ENCODE data around the gene MRAP.

GRCh38 chr21:32260130-32260529, 38.5 kb upstream of the MRAP start:
- TF ChIP-seq, protein P1, sequence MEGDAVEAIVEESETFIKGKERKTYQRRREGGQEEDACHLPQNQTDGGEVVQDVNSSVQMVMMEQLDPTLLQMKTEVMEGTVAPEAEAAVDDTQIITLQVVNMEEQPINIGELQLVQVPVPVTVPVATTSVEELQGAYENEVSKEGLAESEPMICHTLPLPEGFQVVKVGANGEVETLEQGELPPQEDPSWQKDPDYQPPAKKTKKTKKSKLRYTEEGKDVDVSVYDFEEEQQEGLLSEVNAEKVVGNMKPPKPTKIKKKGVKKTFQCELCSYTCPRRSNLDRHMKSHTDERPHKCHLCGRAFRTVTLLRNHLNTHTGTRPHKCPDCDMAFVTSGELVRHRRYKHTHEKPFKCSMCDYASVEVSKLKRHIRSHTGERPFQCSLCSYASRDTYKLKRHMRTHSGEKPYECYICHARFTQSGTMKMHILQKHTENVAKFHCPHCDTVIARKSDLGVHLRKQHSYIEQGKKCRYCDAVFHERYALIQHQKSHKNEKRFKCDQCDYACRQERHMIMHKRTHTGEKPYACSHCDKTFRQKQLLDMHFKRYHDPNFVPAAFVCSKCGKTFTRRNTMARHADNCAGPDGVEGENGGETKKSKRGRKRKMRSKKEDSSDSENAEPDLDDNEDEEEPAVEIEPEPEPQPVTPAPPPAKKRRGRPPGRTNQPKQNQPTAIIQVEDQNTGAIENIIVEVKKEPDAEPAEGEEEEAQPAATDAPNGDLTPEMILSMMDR (conservative IDR thresholded peaks at IDR 0.05; ENCODE audit: low read depth, low read length): no peak
- no peak for TF ChIP-seq EZH2 (IDR thresholded peaks at IDR 0.05; ENCODE audit: borderline replicate concordance, low read depth, low read length, poor library complexity, severe bottlenecking)

All from A673 (cell line).